ENCODE results near the gene PTGIS.

The PTGIS gene

DNA sequence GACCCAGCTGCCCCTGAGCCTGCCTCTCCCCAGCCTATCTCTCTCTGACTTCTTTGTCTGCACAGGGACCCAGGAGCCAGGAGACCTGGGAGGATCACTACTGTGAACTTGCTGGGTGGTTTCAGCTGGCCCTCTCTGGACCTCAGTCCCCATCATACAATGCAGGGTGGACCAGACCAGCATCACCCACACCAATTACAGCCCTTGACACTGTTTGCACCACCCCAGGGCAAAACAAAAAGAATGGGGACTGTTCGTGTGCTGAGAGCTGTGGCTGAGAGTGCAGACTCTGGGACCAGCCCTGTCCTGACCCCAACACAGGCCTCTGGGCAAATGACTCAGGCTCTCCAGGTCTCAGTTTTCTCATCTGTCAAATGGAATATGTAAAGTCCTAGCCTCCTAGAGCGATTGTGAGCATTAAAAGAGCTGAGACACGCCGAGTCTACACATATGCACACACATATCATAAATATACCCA lies 25.4 kb downstream of the PTGIS start:
- TF ChIP-seq, protein P1, sequence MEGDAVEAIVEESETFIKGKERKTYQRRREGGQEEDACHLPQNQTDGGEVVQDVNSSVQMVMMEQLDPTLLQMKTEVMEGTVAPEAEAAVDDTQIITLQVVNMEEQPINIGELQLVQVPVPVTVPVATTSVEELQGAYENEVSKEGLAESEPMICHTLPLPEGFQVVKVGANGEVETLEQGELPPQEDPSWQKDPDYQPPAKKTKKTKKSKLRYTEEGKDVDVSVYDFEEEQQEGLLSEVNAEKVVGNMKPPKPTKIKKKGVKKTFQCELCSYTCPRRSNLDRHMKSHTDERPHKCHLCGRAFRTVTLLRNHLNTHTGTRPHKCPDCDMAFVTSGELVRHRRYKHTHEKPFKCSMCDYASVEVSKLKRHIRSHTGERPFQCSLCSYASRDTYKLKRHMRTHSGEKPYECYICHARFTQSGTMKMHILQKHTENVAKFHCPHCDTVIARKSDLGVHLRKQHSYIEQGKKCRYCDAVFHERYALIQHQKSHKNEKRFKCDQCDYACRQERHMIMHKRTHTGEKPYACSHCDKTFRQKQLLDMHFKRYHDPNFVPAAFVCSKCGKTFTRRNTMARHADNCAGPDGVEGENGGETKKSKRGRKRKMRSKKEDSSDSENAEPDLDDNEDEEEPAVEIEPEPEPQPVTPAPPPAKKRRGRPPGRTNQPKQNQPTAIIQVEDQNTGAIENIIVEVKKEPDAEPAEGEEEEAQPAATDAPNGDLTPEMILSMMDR (IDR thresholded peaks at IDR 0.05; ENCODE audit: insufficient read depth, low read depth, low read length, missing control alignments): no peak
- no peak for DNase-seq (ENCODE audit: low read depth)
- no peak overlapping the region for H3K4me3 ChIP-seq (ENCODE audit: low read depth, low read length)

DNA sequence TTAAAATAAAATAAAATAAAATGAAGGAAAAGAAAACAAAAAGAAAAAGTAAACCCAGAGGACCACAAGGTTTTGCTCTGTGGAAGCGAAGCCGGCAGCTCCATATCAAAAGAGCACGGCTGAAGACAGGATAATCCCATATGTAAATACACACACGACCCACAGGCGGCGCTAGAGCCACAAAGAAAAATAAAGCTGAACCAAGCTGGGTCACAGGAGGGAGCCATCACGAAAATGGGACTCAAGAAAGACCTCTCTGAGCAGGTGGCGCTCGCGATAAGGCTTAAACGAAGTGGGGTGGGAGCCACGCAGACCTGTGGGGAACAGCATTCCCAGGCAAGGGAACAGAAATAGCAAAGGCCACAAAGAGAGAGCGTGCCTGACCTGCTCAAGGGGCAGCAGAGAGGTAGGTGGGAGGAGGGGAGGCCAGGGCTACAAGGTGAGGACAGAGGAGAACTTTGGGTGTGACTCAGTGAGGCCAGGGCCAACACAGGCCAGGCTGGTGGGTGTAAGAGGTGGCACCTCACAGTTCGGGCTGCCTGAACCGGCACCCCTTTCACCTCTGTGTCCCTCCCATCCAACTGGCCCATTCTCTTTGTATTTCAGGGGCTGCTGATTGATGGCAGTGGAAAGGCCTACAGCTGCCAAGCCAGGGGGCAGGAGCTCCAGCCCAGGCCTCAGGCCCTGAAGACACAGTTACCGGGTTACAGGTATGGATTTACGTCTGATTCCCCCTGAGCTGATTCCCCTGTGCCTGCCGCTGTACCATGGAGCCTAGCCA lies 26.0 kb downstream of the PTGIS start:
- peak; percentile 86 for DNase-seq (ENCODE audit: low read depth)
- no peak overlapping the region for H3K4me3 ChIP-seq (ENCODE audit: low read depth, low read length)
- TF ChIP-seq, protein P1 (IDR thresholded peaks at IDR 0.05; ENCODE audit: insufficient read depth, low read depth, low read length, missing control alignments): peak; percentile 73

DNA sequence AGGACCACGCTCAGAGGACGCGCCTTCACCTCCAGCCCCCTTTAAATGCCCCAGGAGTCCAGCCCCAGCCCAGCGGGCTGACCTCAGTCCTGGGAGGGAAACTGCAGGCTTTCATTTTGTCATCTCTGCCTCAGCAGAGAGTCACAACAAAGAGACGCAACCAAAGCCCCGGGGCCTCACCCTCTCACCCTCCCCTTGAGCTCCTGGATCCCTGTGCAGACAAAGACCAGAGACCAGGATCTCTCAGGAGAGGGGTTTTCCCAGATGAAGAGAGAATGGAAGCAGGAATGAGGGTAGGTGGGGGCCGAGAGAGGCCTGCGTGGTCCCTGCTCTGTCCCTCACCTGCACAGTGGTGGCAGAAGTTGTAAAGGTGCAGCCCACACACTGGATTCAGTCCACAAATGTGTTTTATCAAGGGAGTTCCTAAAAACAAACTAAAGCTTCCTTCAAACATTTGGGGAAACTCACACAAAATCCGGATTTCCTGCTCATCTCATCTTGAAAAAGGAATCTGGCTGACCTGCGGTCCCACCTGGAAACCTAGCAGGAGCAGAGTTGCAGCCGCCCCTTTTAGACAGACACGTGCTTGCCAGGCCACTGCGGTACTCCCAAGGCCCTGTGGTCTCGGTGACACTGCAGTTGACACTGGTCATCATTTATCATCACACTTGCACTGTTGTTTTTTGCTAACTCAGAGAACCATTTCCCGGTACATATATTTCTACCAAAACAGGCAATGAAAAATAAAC lies 27.1 kb downstream of the PTGIS start:
- DNase-seq (ENCODE audit: low read depth): no peak
- TF ChIP-seq, protein P1 (IDR thresholded peaks at IDR 0.05; ENCODE audit: insufficient read depth, low read depth, low read length, missing control alignments): no peak
- no peak overlapping the region for H3K4me3 ChIP-seq (ENCODE audit: low read depth, low read length)

GRCh38 chr20:49540232-49540620 lies 27.7 kb downstream of the PTGIS start:
- H3K4me3 ChIP-seq (ENCODE audit: low read depth, low read length): no peak overlapping the region
- no peak for DNase-seq (ENCODE audit: low read depth)
- TF ChIP-seq, protein P1 (IDR thresholded peaks at IDR 0.05; ENCODE audit: insufficient read depth, low read depth, low read length, missing control alignments): no peak

- DNase-seq (ENCODE audit: low read depth): no peak
- H3K4me3 ChIP-seq (ENCODE audit: low read depth, low read length): no peak overlapping the region
- TF ChIP-seq, protein P1 (IDR thresholded peaks at IDR 0.05; ENCODE audit: insufficient read depth, low read depth, low read length, missing control alignments): no peak
Measured at GRCh38 chr20:49539481-49540231, 28.3 kb downstream of the PTGIS start.

DNA sequence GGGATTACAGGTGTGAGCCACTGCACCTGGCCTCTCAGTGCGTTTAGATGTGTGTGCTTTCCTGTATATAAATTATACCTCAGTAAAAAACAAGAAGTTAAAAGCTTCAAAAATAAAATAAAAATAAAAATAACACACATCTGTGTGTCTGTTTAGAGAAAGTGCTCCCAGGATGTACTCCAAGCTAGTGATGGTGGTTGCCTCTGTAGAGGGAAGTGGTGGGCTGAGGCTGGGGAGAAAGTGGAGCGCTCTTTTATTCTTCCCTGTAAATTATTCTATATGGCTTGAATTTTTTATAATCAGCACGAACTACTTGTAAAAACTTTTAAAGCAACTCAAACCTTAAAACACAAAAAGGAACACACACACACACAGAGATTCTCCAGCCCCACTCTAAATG lies 29.0 kb downstream of the PTGIS start:
- TF ChIP-seq, protein P1 (IDR thresholded peaks at IDR 0.05; ENCODE audit: insufficient read depth, low read depth, low read length, missing control alignments): no peak
- H3K4me3 ChIP-seq (ENCODE audit: low read depth, low read length): no peak overlapping the region
- no peak for DNase-seq (ENCODE audit: low read depth)

Data from GM12865 (cell line).